H9 (cell line): ENCODE measurements around the gene KIF6. TPM values are rescaled to one million over a fixed set of nuclear protein-coding genes. Genes with fewer than 3 reads are reported as not detected.
A peak's percentile ranks its signal among the peaks of the same experiment; 100 is the strongest.

Experiments used
- DNase-seq: peaks from one replicate; pipeline ENCODE4 v3.0.0-alpha.2; 2017
- H2AFZ ChIP-seq: one replicate; pipeline ENCODE4 v1.6.1; 2013; ENCODE audit warnings: mild to moderate bottlenecking, low read length, control low read depth, moderate library complexity
- H2AK5ac ChIP-seq: 2 replicates; pipeline ENCODE4 v1.6.1; 2013; ENCODE audit warnings: low read length, control low read depth, mixed read lengths; ENCODE audit not compliant: insufficient read length
- H2BK120ac ChIP-seq: one replicate; pipeline ENCODE4 v1.6.1; 2013; ENCODE audit warnings: low read depth, mild to moderate bottlenecking, low read length, control low read depth, inconsistent platforms; ENCODE audit not compliant: poor library complexity, severe bottlenecking
- H2BK12ac ChIP-seq: 2 replicates; pipeline ENCODE4 v1.6.1; 2013; ENCODE audit warnings: low read length, control low read depth, mixed read lengths, low read depth; ENCODE audit not compliant: insufficient read length
- H2BK15ac ChIP-seq: 2 replicates; pipeline ENCODE4 v1.6.1; 2013; ENCODE audit warnings: low read depth, low read length, control low read depth
- H2BK20ac ChIP-seq: one replicate; pipeline ENCODE4 v1.6.1; 2013; ENCODE audit warnings: low read depth, mild to moderate bottlenecking, low read length, control low read depth, inconsistent platforms; ENCODE audit not compliant: poor library complexity, severe bottlenecking
- H2BK5ac ChIP-seq: 2 replicates; pipeline ENCODE4 v1.6.1; 2013; ENCODE audit warnings: low read length, control low read depth, mixed read lengths; ENCODE audit not compliant: insufficient read length
- H3K14ac ChIP-seq: 2 replicates; pipeline ENCODE4 v1.6.1; 2013; ENCODE audit warnings: low read length, control low read depth; ENCODE audit not compliant: insufficient read depth
- H3K18ac ChIP-seq: 2 replicates; pipeline ENCODE4 v1.6.1; 2013; ENCODE audit warnings: low read depth, mild to moderate bottlenecking, mixed read lengths, low read length, control low read depth; ENCODE audit not compliant: insufficient read length
- H3K23ac ChIP-seq: 2 replicates; pipeline ENCODE4 v1.6.1; 2013; ENCODE audit warnings: low read length, control low read depth, mixed read lengths, low read depth; ENCODE audit not compliant: insufficient read length
- H3K23me2 ChIP-seq: 2 replicates; pipeline ENCODE4 v1.6.1; 2013; ENCODE audit warnings: low read depth, mild to moderate bottlenecking, mixed read lengths, low read length, control low read depth; ENCODE audit not compliant: insufficient read length, poor library complexity, severe bottlenecking
- H3K27ac ChIP-seq: 2 replicates; pipeline ENCODE4 v1.5.1; 2013; ENCODE audit warnings: low read length, control low read depth, mixed read lengths, low read depth; ENCODE audit not compliant: insufficient read length
- H3K27me3 ChIP-seq: 2 replicates; pipeline ENCODE4 v1.6.1; 2013; ENCODE audit warnings: low read length, control low read depth, inconsistent platforms; ENCODE audit not compliant: insufficient read depth
- H3K4ac ChIP-seq: 2 replicates; pipeline ENCODE4 v1.6.1; 2013; ENCODE audit warnings: low read depth, mild to moderate bottlenecking, control low read depth, inconsistent platforms, low read length, moderate library complexity
- H3K4me1 ChIP-seq: 2 replicates; pipeline ENCODE4 v1.6.1; 2013; ENCODE audit warnings: low read length, control low read depth, inconsistent platforms; ENCODE audit not compliant: insufficient read depth
- H3K4me2 ChIP-seq: 2 replicates; pipeline ENCODE4 v1.6.1; 2013; ENCODE audit warnings: low read length, control low read depth, mixed read lengths; ENCODE audit not compliant: insufficient read length, insufficient read depth
- H3K56ac ChIP-seq: 2 replicates; pipeline ENCODE4 v1.6.1; 2013; ENCODE audit warnings: low read depth, mild to moderate bottlenecking, mixed read lengths, low read length, control low read depth; ENCODE audit not compliant: insufficient read length
- H3K79me1 ChIP-seq: 2 replicates; pipeline ENCODE4 v1.6.1; 2013; ENCODE audit warnings: low read depth, mild to moderate bottlenecking, moderate library complexity, low read length, control low read depth, inconsistent platforms; ENCODE audit not compliant: insufficient read depth, poor library complexity, severe bottlenecking
- H3K79me2 ChIP-seq: 2 replicates; pipeline ENCODE4 v1.6.1; 2013; ENCODE audit warnings: low read length, control low read depth, inconsistent platforms; ENCODE audit not compliant: insufficient read depth
- H3K9ac ChIP-seq: 2 replicates; pipeline ENCODE4 v1.6.1; 2013; ENCODE audit warnings: low read length, control low read depth, mixed read lengths; ENCODE audit not compliant: insufficient read length; ENCODE audit errors: extremely low read depth
- H3K9me3 ChIP-seq: one replicate; pipeline ENCODE4 v1.6.1; 2013; ENCODE audit warnings: low read depth, low read length, inconsistent platforms; ENCODE audit not compliant: control insufficient read depth
- H3T11ph ChIP-seq: one replicate; pipeline ENCODE4 v1.6.1; 2013; ENCODE audit warnings: mild to moderate bottlenecking, low read length, control low read depth, inconsistent platforms
- H4K20me1 ChIP-seq: one replicate; pipeline ENCODE4 v1.6.1; 2013; ENCODE audit not compliant: control insufficient read depth, insufficient read length, insufficient read depth
- H4K5ac ChIP-seq: 2 replicates; pipeline ENCODE4 v1.6.1; 2013; ENCODE audit warnings: low read depth, mild to moderate bottlenecking, mixed read lengths, low read length, control low read depth; ENCODE audit not compliant: insufficient read length
- H4K8ac ChIP-seq: replicated peaks from 2 replicates; pipeline ENCODE4 v1.6.1; 2013; ENCODE audit warnings: low read length, control low read depth, mixed read lengths, low read depth; ENCODE audit not compliant: insufficient read length
- H4K91ac ChIP-seq: 2 replicates; pipeline ENCODE4 v1.6.1; 2013; ENCODE audit warnings: low read depth, mild to moderate bottlenecking, moderate library complexity, mixed read lengths, low read length, control low read depth; ENCODE audit not compliant: insufficient read length
- H3K27ac Mint-ChIP-seq, 3 experiments: 2 replicates in 2 of 3; 3 replicates in 1 of 3; pipeline ENCODE4 v1.8.0; 2020 to 2021; ENCODE audit warnings: mixed read lengths in 3 of 3, mild to moderate bottlenecking in 1 of 3, moderate library complexity in 1 of 3
- H3K27me3 Mint-ChIP-seq: 2 replicates; pipeline ENCODE4 v1.8.0; 2021; ENCODE audit warnings: low read depth, mild to moderate bottlenecking, moderate library complexity, mixed read lengths
- H3K36me3 Mint-ChIP-seq, 3 experiments: 2 replicates in 2 of 3; 3 replicates in 1 of 3; pipeline ENCODE4 v1.8.0; 2020 to 2021; ENCODE audit warnings: low read depth in 3 of 3, mixed read lengths in 3 of 3; ENCODE audit not compliant: insufficient read depth in 1 of 3
- H3K4me1 Mint-ChIP-seq, 2 experiments: 2 replicates each; pipeline ENCODE4 v1.8.0; 2020; ENCODE audit warnings: mixed read lengths in 2 of 2
- H3K4me3 Mint-ChIP-seq, 2 experiments: 2 replicates in 1 of 2; 3 replicates in 1 of 2; pipeline ENCODE4 v1.8.0; 2020 to 2021; ENCODE audit warnings: mild to moderate bottlenecking in 2 of 2, mixed read lengths in 2 of 2, moderate library complexity in 1 of 2
- H3K9me3 Mint-ChIP-seq, 2 experiments: 2 replicates in 1 of 2; 3 replicates in 1 of 2; pipeline ENCODE4 v1.8.0; 2020; ENCODE audit warnings: mild to moderate bottlenecking in 2 of 2, mixed read lengths in 2 of 2, moderate library complexity in 1 of 2
- WGBS: extraction: QIAGEN DNeasy Blood & Tissue Kit; methylation state at CpG from one replicate; pipeline ENCODE4 v1.1.7; 2013; ENCODE audit warnings: missing lambda C conversion rate, low lambda C conversion rate, mixed read lengths; ENCODE audit not compliant: insufficient read length; ENCODE audit errors: extremely low coverage; 5-methylcytosine and 5-hydroxymethylcytosine counted together
- total RNA-seq: library from RNA; stranded (reverse); gene quantifications from 2 replicates; pipeline ENCODE4 v1.2.1, GENCODE V29; 2021
- TF ChIP-seq, protein P1 (sequence below): fragments of 200-600 bp; sonication (generic); conservative IDR thresholded peaks from 3 replicates; pipeline ENCODE4 v1.8.0; 2021; ENCODE audit warnings: antibody characterized with exemption, mild to moderate bottlenecking

Gene KIF6
- total RNA-seq, 1 experiment from 2014 or later: 0.63 TPM

DNA sequence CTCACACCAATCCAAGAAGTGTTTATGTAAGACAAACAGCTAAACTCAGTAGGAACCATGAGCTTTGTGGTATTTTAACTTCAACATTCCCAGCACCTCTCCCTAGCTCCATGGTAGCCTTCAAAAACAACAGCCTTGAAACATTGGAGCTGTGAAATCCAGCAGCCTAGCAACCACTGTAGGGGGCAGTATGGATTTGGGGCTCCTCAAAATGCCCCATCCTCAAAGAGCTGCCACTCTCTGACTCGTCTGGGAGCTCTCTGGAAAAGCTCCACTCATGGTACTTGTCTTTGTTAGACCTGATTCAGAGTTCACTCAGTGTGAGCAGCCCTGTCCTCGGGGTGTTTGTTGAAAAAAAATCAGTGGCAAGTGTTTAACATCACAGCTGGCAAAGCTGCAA lies 82.9 kb downstream of the KIF6 start:
- Mint-ChIP-seq H3K9me3 (no peaks in the 10 kb centered on the region), H3K27me3 (no peaks in the 10 kb centered on the region), H3K27ac (no peak overlapping the region), H3K36me3 (no peaks in the 10 kb centered on the region), H3K4me1 (peaks cover 4 to 8% of the 10 kb centered on the region in 2 experiments; a peak in 3 of 4 replicates), H3K4me3 (no peak overlapping the region)
- Histone ChIP-seq H3T11ph (no peak overlapping the region), H3K27me3 (no peaks in the 10 kb centered on the region), H4K5ac (no peak overlapping the region), H3K56ac (no peak overlapping the region), H3K23me2 (no peaks in the 10 kb centered on the region), H4K91ac (no peak overlapping the region), H2BK120ac (peak overlapping the region; percentile 85), H3K18ac (no peak overlapping the region), H3K79me1 (no peaks in the 10 kb centered on the region), H4K20me1 (no peaks in the 10 kb centered on the region), H3K4ac (no peak overlapping the region), H3K23ac (no peak overlapping the region), H2AFZ (peak overlapping the region; percentile 91), H3K14ac (peak overlapping the region; percentile 31; the same call in 1 of the 2 replicates), H3K9me3 (no peaks in the 10 kb centered on the region), H2AK5ac (no peak overlapping the region), H2BK12ac (no peak overlapping the region), H2BK15ac (no peak overlapping the region), H3K9ac (no peak overlapping the region), H2BK5ac (no peak overlapping the region), H3K4me1 (no peaks in the 10 kb centered on the region), H2BK20ac (no peak overlapping the region), H4K8ac (no peak overlapping the region), H3K79me2 (no peaks in the 10 kb centered on the region), H3K27ac (no peak overlapping the region), H3K4me2 (no peak overlapping the region)
- TF ChIP-seq, protein P1, sequence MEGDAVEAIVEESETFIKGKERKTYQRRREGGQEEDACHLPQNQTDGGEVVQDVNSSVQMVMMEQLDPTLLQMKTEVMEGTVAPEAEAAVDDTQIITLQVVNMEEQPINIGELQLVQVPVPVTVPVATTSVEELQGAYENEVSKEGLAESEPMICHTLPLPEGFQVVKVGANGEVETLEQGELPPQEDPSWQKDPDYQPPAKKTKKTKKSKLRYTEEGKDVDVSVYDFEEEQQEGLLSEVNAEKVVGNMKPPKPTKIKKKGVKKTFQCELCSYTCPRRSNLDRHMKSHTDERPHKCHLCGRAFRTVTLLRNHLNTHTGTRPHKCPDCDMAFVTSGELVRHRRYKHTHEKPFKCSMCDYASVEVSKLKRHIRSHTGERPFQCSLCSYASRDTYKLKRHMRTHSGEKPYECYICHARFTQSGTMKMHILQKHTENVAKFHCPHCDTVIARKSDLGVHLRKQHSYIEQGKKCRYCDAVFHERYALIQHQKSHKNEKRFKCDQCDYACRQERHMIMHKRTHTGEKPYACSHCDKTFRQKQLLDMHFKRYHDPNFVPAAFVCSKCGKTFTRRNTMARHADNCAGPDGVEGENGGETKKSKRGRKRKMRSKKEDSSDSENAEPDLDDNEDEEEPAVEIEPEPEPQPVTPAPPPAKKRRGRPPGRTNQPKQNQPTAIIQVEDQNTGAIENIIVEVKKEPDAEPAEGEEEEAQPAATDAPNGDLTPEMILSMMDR: peak; percentile 51
- no CpG with 5 or more reads among the region's 2 CpGs for WGBS
- peak; percentile 53 for DNase-seq
